Ascending aorta (tissue), 2 donors: ENCODE measurements around the gene RETN. TPM values are rescaled to one million over a fixed set of nuclear protein-coding genes. Genes with fewer than 3 reads are reported as not detected.
A peak's percentile ranks its signal among the peaks of the same experiment; 100 is the strongest.

ENCODE experiments used
- DNase-seq, 2 donors: peaks; one replicate each; pipeline ENCODE4 v3.0.0-alpha.2; 2019; ENCODE audit warnings: low spot score in 2 of 2
- H3K27ac ChIP-seq, 2 donors: fragments of 200-600 bp; sonication (generic); one replicate each; pipeline ENCODE4 v1.5.1; 2016 to 2017; ENCODE audit warnings: mild to moderate bottlenecking in 1 of 2
- H3K27me3 ChIP-seq: fragments of 200-600 bp; sonication (generic); one replicate; pipeline ENCODE4 v1.5.1; 2017
- H3K36me3 ChIP-seq, 2 donors: fragments of 200-600 bp; sonication (generic); one replicate each; pipeline ENCODE4 v1.5.1; 2016
- H3K4me1 ChIP-seq, 2 donors: fragments of 200-600 bp; sonication (generic); one replicate each; pipeline ENCODE4 v1.5.1; 2016 to 2017; ENCODE audit warnings: mild to moderate bottlenecking in 1 of 2
- H3K4me3 ChIP-seq, 2 donors: fragments of 200-600 bp; sonication (generic); one replicate each; pipeline ENCODE4 v1.5.1; 2016 to 2017; ENCODE audit warnings: mild to moderate bottlenecking in 1 of 2
- H3K9me3 ChIP-seq, 2 donors: fragments of 200-600 bp; sonication (generic); one replicate each; pipeline ENCODE4 v1.5.1; 2016
- intact Hi-C: fragments of 100-400 bp; cut with DNase I; formaldehyde crosslinking; loops from one replicate; pipeline ENCODE4 v1.15.1; 2023
- total RNA-seq: library from RNA; depleted of rRNA; stranded (reverse); fragments of >200 nt; gene quantifications from one replicate; pipeline ENCODE4 v1.1.0, GENCODE V29; 2016
- TF ChIP-seq, protein P1 (sequence below), 3 experiments: fragments of 200-600 bp in 2 of 3; fragments of 450-650 bp in 1 of 3; sonication (generic) in 2 of 3; IDR thresholded peaks; one replicate each; pipeline ENCODE4 v1.5.1; 2016 to 2019; ENCODE audit warnings: antibody characterized with exemption in 3 of 3, mild to moderate bottlenecking in 1 of 3, moderate library complexity in 1 of 3

RETN gene
- total RNA-seq, 1 donor from 2014 or later = not detected

DNA sequence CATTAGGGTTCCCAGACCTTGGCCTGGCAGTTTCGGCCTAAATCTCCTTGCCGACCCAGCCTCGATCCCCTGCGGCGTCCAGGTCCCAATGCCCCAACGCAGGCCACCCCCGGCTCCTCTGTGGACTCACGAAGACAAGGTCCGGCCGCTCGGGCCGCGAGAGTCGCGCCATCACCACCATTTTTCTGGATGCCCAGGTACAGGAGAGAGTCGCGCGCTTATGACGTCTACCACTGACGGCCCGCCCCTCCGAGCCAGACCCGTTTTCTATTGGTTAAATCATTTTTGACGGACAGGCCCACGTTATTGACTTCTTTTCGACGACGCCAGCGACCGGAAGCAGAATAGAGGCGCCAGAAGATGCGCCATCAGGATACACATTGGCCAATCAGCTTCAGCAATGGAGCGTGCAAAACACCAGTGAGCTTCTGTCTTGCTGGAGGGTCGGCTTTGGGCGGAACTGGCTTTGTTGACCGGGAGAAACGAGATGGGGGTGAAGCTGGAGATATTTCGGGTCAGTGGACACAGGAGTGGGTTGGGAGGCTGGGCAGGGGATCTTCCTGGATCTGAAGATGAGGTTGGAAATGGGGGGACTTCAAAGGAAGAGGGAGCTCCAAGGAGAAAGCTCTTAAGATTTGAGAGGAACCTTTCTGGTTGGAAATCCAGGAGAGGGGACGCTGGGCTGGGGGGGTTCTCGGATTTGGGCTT, 39.3 kb upstream of the RETN start, which contains the start of the genes PET100 and XAB2:
Gene PET100 (plus strand): TSS at position 447 of the 708 bp plus-strand sequence. CDS start 41 bp downstream, at position 488.
Gene XAB2 (minus strand): TSS at position 199 of the 708 bp plus-strand sequence. CDS start 18 bp downstream, at position 181.
- Histone ChIP-seq H3K27ac (peak within 1 kb of the TSS; percentile 79 to 88), H3K4me3 (peak within 1 kb of the TSS; percentile 94 to 96), H3K4me1 (peaks cover 7 to 27% of the 10 kb centered on the region in 2 donors), H3K27me3 (no peaks in the 10 kb centered on the region), H3K9me3 (no peaks in the 10 kb centered on the region), H3K36me3 (peaks cover 15 to 33% of the 10 kb centered on the region in 2 donors)
- intact Hi-C loops = loop anchor here (1.0 to 5.0 kb wide), 5 partner anchors 51 to 893 kb away; partner anchors contain the start of genes CD320, GPR108, PNPLA6 and TRAPPC5
- TF ChIP-seq, protein P1, sequence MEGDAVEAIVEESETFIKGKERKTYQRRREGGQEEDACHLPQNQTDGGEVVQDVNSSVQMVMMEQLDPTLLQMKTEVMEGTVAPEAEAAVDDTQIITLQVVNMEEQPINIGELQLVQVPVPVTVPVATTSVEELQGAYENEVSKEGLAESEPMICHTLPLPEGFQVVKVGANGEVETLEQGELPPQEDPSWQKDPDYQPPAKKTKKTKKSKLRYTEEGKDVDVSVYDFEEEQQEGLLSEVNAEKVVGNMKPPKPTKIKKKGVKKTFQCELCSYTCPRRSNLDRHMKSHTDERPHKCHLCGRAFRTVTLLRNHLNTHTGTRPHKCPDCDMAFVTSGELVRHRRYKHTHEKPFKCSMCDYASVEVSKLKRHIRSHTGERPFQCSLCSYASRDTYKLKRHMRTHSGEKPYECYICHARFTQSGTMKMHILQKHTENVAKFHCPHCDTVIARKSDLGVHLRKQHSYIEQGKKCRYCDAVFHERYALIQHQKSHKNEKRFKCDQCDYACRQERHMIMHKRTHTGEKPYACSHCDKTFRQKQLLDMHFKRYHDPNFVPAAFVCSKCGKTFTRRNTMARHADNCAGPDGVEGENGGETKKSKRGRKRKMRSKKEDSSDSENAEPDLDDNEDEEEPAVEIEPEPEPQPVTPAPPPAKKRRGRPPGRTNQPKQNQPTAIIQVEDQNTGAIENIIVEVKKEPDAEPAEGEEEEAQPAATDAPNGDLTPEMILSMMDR (IDR thresholded peaks at IDR 0.05) = no peak
- DNase-seq = peak; percentile 95 to 99

DNA sequence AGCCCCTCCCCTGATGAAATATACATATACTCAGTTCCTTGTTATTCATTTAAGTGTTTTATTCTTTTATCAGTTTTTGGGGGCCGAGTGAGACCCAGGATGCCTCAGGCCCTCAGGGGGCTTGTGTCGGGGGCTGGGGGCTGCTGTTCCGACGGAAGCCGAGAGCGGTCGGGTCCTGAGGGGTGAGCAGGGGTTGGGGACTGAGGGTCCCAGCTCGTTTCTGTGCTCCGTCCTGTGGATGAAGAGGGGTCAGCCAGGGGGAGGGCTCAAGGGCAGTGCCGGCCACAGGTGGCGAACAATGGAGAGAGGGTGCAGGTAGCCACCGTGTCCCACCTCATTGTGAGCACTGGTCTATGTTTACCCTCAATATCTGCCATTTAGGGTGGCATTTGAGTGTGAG, 37.3 kb upstream of the RETN start:
- no peaks in the 10 kb centered on the region for H3K9me3 ChIP-seq
- intact Hi-C loops = no loop called here
- DNase-seq = no peak
- peaks cover 7 to 27% of the 10 kb centered on the region in 2 donors for H3K4me1 ChIP-seq
- H3K4me3 ChIP-seq = no peak overlapping the region
- TF ChIP-seq, protein P1 (IDR thresholded peaks at IDR 0.05) = no peak
- H3K27ac ChIP-seq = no peak overlapping the region
- H3K36me3 ChIP-seq = peaks cover 0 to 14% of the 10 kb centered on the region in 2 donors
- H3K27me3 ChIP-seq = no peaks in the 10 kb centered on the region

DNA sequence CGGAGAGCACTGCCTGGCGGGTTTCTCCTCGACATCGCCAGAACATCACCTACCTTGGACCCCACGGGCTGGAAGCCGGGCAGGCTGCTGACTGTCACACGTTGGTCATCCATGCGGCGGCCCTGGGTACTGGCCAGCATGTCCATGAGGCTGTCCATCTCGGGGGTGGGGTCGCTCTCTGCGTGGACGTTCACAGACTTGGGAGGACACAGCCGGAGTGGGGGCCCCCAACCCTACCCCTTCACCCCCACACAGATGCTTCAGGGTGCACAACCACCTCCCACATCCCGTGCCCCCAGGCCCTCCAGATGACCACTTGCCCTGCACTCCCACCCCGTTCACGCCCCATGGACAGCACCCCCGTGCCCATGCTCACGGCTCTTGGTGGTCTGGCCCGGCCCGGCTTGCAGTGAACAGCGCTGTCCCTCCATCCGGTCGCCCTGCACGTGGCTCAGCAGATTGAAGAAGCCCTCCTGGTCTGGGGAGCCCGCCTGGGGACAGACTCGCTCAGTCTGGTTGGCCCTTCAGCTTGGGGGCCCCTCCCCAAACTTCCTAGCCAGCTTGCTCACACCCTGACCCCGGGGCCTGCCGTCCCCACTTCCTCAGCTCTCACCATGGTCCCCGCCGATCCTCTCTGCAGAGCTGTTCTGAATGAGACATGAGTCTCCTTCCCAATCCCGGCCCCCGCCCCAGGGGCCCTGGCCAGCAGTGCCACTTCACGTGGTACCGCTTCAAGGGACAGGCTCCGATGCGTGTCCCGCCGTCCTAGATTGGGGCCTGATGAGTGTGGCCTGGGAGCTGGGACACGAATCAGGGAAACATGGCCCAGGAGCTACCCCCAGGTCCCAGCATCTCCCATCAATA, 36.3 kb upstream of the RETN start:
- DNase-seq = no peak
- H3K27ac ChIP-seq = no peak overlapping the region
- H3K4me1 ChIP-seq = peaks cover 7 to 21% of the 10 kb centered on the region in 2 donors
- intact Hi-C loops = no loop called here
- no peaks in the 10 kb centered on the region for H3K9me3 ChIP-seq
- H3K36me3 ChIP-seq = peaks cover 0 to 5% of the 10 kb centered on the region in 2 donors
- no peaks in the 10 kb centered on the region for H3K27me3 ChIP-seq
- TF ChIP-seq, protein P1 (IDR thresholded peaks at IDR 0.05) = no peak
- no peak overlapping the region for H3K4me3 ChIP-seq

DNA sequence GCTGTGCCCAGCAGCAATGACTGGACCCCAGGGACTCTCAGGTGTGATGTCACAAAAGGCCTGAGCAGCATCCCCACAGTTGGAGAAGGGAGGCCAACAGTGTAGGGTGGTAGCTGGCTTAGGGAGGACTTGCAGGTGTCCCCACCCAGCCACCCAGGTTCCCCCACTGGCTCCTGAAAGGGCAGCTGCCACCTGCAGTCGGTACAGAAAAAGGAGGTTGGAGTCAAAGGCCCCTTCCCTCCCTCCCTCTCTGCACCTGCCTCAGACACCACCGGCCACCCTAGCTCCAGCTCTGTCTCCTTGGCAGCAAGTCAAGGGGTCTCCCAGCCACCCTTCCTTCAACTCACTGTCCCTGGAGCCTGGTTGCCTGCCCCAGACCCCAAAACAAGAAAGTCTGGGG, 35.2 kb upstream of the RETN start, which contains the start of gene PCP2:
Gene PCP2 (minus strand): TSS at position 22 of the 400 bp plus-strand sequence. CDS start 262 bp downstream, outside the sequence.
- TF ChIP-seq, protein P1 (IDR thresholded peaks at IDR 0.05) = no peak
- Histone ChIP-seq H3K27ac (no peak within 1 kb of the TSS), H3K9me3 (no peaks in the 10 kb centered on the region), H3K27me3 (no peaks in the 10 kb centered on the region), H3K4me3 (no peak within 1 kb of the TSS), H3K36me3 (peaks cover 0 to 5% of the 10 kb centered on the region in 2 donors), H3K4me1 (peaks cover 7 to 12% of the 10 kb centered on the region in 2 donors)
- DNase-seq = no peak
- intact Hi-C loops = no loop called here

DNA sequence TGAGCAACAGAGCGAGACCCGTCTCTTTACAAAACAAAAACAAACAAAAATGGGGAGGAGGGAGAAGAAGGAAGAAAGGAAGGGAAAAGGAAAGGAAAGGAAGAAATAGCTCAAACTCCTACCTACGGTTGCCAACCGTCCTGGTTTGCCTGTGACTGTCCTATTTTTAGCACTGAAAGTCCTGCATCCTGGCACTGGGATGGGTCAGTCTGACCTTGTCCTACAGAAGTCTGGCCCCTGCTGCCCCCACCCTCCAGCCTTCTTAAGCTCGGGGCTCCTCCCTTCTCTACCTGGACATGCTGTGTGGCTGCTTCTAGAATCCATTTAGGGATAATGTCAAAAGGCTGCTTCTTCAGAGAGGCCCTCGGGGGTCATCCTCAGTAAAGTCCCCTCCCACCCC, 33.2 kb upstream of the RETN start:
- Histone ChIP-seq H3K9me3 (no peaks in the 10 kb centered on the region), H3K4me3 (no peak overlapping the region), H3K27ac (no peak overlapping the region), H3K27me3 (no peaks in the 10 kb centered on the region), H3K36me3 (peaks cover 0 to 5% of the 10 kb centered on the region in 2 donors), H3K4me1 (peaks cover 3% of the 10 kb centered on the region in 2 donors)
- no peak for DNase-seq
- TF ChIP-seq, protein P1 (IDR thresholded peaks at IDR 0.05) = no peak
- intact Hi-C loops = no loop called here
